ENCODE measurements around the gene KRTAP3-3. TPM values are rescaled to one million over a fixed set of nuclear protein-coding genes. Genes with fewer than 3 reads are reported as not detected.

The KRTAP3-3 gene
- total RNA-seq, 2 donors from 2014 or later, result not detected

GRCh38 chr17:40963838-40964237 is 30.1 kb downstream of the KRTAP3-3 start:
- ATAC-seq (peak; percentile 56), DNase-seq (no peak)

GRCh38 chr17:40962059-40962561 is 31.9 kb downstream of the KRTAP3-3 start:
- H3K27ac Mint-ChIP-seq, result no peak overlapping the region
- no peaks in the 10 kb centered on the region for H3K36me3 Mint-ChIP-seq (ENCODE audit: low read depth)
- ATAC-seq (no peak), DNase-seq (no peak)
- no peaks in the 10 kb centered on the region for H3K4me1 Mint-ChIP-seq
- H3K4me3 Mint-ChIP-seq, result no peak overlapping the region
- H3K9me3 ChIP-seq (ENCODE audit: control insufficient read depth, low read length, poor library complexity, severe bottlenecking), result no peaks in the 10 kb centered on the region
- peaks cover 31% of the 10 kb centered on the region for H3K27me3 Mint-ChIP-seq

More at GRCh38 chr17:40963838-40964237, 30.1 kb downstream of the KRTAP3-3 start:
- no peaks in the 10 kb centered on the region for H3K9me3 ChIP-seq (ENCODE audit: control insufficient read depth, low read length, poor library complexity, severe bottlenecking)
- Mint-ChIP-seq H3K27me3 (peaks cover 21% of the 10 kb centered on the region), H3K27ac (no peak overlapping the region), H3K4me3 (no peak overlapping the region), H3K36me3 (ENCODE audit: low read depth) (no peaks in the 10 kb centered on the region), H3K4me1 (no peaks in the 10 kb centered on the region)

- Mint-ChIP-seq H3K36me3 (ENCODE audit: low read depth) (no peaks in the 10 kb centered on the region), H3K4me3 (no peak overlapping the region), H3K27ac (no peak overlapping the region), H3K27me3 (peaks cover 35% of the 10 kb centered on the region), H3K4me1 (peaks cover 2% of the 10 kb centered on the region)
- DNase-seq, result no peak
- no peaks in the 10 kb centered on the region for H3K9me3 ChIP-seq (ENCODE audit: control insufficient read depth, low read length, poor library complexity, severe bottlenecking)
- no peak for ATAC-seq
Measured at GRCh38 chr17:40961591-40961990, 32.4 kb downstream of the KRTAP3-3 start.

GRCh38 chr17:40960144-40960543 is 33.8 kb downstream of the KRTAP3-3 start:
- Mint-ChIP-seq H3K27me3 (peaks cover 49% of the 10 kb centered on the region), H3K4me3 (no peak overlapping the region), H3K27ac (no peak overlapping the region), H3K36me3 (ENCODE audit: low read depth) (no peaks in the 10 kb centered on the region), H3K4me1 (peaks cover 2% of the 10 kb centered on the region)
- DNase-seq (no peak), ATAC-seq (no peak)
- no peaks in the 10 kb centered on the region for H3K9me3 ChIP-seq (ENCODE audit: control insufficient read depth, low read length, poor library complexity, severe bottlenecking)

GRCh38 chr17:40958086-40958953 is 35.6 kb downstream of the KRTAP3-3 start:
- no peak overlapping the region for H3K27ac Mint-ChIP-seq
- H3K36me3 Mint-ChIP-seq (ENCODE audit: low read depth), result no peaks in the 10 kb centered on the region
- DNase-seq (no peak), ATAC-seq (no peak)
- no peaks in the 10 kb centered on the region for H3K9me3 ChIP-seq (ENCODE audit: control insufficient read depth, low read length, poor library complexity, severe bottlenecking)
- H3K4me3 Mint-ChIP-seq, result no peak overlapping the region
- H3K4me1 Mint-ChIP-seq, result peaks cover 4% of the 10 kb centered on the region
- H3K27me3 Mint-ChIP-seq, result peaks cover 58% of the 10 kb centered on the region

- H3K36me3 Mint-ChIP-seq (ENCODE audit: low read depth), result no peaks in the 10 kb centered on the region
- H3K4me3 Mint-ChIP-seq, result no peak overlapping the region
- no peak overlapping the region for H3K27ac Mint-ChIP-seq
- ATAC-seq, result no peak
- peaks cover 4% of the 10 kb centered on the region for H3K4me1 Mint-ChIP-seq
- no peak for DNase-seq
- no peaks in the 10 kb centered on the region for H3K9me3 ChIP-seq (ENCODE audit: control insufficient read depth, low read length, poor library complexity, severe bottlenecking)
- peaks cover 73% of the 10 kb centered on the region for H3K27me3 Mint-ChIP-seq
Measured at GRCh38 chr17:40956401-40957254, 37.3 kb downstream of the KRTAP3-3 start.

GRCh38 chr17:40953881-40954280 is 40.1 kb downstream of the KRTAP3-3 start:
- Mint-ChIP-seq H3K27ac (no peak overlapping the region), H3K36me3 (ENCODE audit: low read depth) (no peaks in the 10 kb centered on the region), H3K4me1 (peaks cover 4% of the 10 kb centered on the region), H3K4me3 (no peak overlapping the region), H3K27me3 (peaks cover 85% of the 10 kb centered on the region)
- H3K9me3 ChIP-seq (ENCODE audit: control insufficient read depth, low read length, poor library complexity, severe bottlenecking), result no peaks in the 10 kb centered on the region
- DNase-seq, result no peak
- no peak for ATAC-seq

- H3K9me3 ChIP-seq (ENCODE audit: control insufficient read depth, low read length, poor library complexity, severe bottlenecking), result no peaks in the 10 kb centered on the region
- Mint-ChIP-seq H3K27me3 (peaks cover 87% of the 10 kb centered on the region), H3K27ac (no peak overlapping the region), H3K4me3 (no peak overlapping the region), H3K4me1 (peaks cover 4% of the 10 kb centered on the region), H3K36me3 (ENCODE audit: low read depth) (no peaks in the 10 kb centered on the region)
- no peak for DNase-seq
- no peak for ATAC-seq
Measured at GRCh38 chr17:40952661-40953060, 41.3 kb downstream of the KRTAP3-3 start.

- Mint-ChIP-seq H3K27me3 (peaks cover 90% of the 10 kb centered on the region), H3K4me1 (peaks cover 4% of the 10 kb centered on the region), H3K4me3 (no peak overlapping the region), H3K27ac (no peak overlapping the region), H3K36me3 (ENCODE audit: low read depth) (no peaks in the 10 kb centered on the region)
- ATAC-seq, result no peak
- no peak for DNase-seq
- H3K9me3 ChIP-seq (ENCODE audit: control insufficient read depth, low read length, poor library complexity, severe bottlenecking), result no peaks in the 10 kb centered on the region
Measured at GRCh38 chr17:40952154-40952553, 41.8 kb downstream of the KRTAP3-3 start.

- H3K27me3 Mint-ChIP-seq, result peaks cover 92% of the 10 kb centered on the region
- H3K36me3 Mint-ChIP-seq (ENCODE audit: low read depth), result peaks cover under 1% of the 10 kb centered on the region
Measured at GRCh38 chr17:40951011-40951622, 42.8 kb downstream of the KRTAP3-3 start.

GRCh38 chr17:40950176-40950575 is 43.8 kb downstream of the KRTAP3-3 start:
- H3K9me3 ChIP-seq (ENCODE audit: control insufficient read depth, low read length, poor library complexity, severe bottlenecking), result no peaks in the 10 kb centered on the region
- H3K4me3 Mint-ChIP-seq, result no peak overlapping the region
- ATAC-seq, result no peak
- DNase-seq, result no peak
- no peak overlapping the region for H3K27ac Mint-ChIP-seq
- peaks cover 2% of the 10 kb centered on the region for H3K36me3 Mint-ChIP-seq (ENCODE audit: low read depth)
- peaks cover 92% of the 10 kb centered on the region for H3K27me3 Mint-ChIP-seq
- peaks cover 2% of the 10 kb centered on the region for H3K4me1 Mint-ChIP-seq

More at GRCh38 chr17:40951011-40951622, 42.8 kb downstream of the KRTAP3-3 start:
- ATAC-seq (no peak), DNase-seq (no peak)
- no peak overlapping the region for H3K4me3 Mint-ChIP-seq
- no peaks in the 10 kb centered on the region for H3K9me3 ChIP-seq (ENCODE audit: control insufficient read depth, low read length, poor library complexity, severe bottlenecking)
- peaks cover 2% of the 10 kb centered on the region for H3K4me1 Mint-ChIP-seq
- no peak overlapping the region for H3K27ac Mint-ChIP-seq

- DNase-seq (no peak), ATAC-seq (no peak)
- no peak overlapping the region for H3K27ac Mint-ChIP-seq
- H3K4me1 Mint-ChIP-seq, result no peaks in the 10 kb centered on the region
- H3K36me3 Mint-ChIP-seq (ENCODE audit: low read depth), result peaks cover 2% of the 10 kb centered on the region
- H3K4me3 Mint-ChIP-seq, result no peak overlapping the region
- peaks cover 92% of the 10 kb centered on the region for H3K27me3 Mint-ChIP-seq
- H3K9me3 ChIP-seq (ENCODE audit: control insufficient read depth, low read length, poor library complexity, severe bottlenecking), result no peaks in the 10 kb centered on the region
Measured at GRCh38 chr17:40949418-40949817, 44.5 kb downstream of the KRTAP3-3 start.

- peaks cover 92% of the 10 kb centered on the region for H3K27me3 Mint-ChIP-seq
- H3K4me1 Mint-ChIP-seq, result no peaks in the 10 kb centered on the region
- ATAC-seq, result no peak
Measured at GRCh38 chr17:40947929-40948328, 46.0 kb downstream of the KRTAP3-3 start.

More at GRCh38 chr17:40947929-40948328, 46.0 kb downstream of the KRTAP3-3 start:
- H3K9me3 ChIP-seq (ENCODE audit: control insufficient read depth, low read length, poor library complexity, severe bottlenecking), result no peaks in the 10 kb centered on the region
- Mint-ChIP-seq H3K27ac (no peak overlapping the region), H3K36me3 (ENCODE audit: low read depth) (peaks cover 4% of the 10 kb centered on the region), H3K4me3 (no peak overlapping the region)
- DNase-seq, result no peak
